Fibroblast of skin of left biceps (primary cell): ENCODE results near the gene PEX1.
"Not testable (repeated sequence)": the region's sequence is repeated elsewhere in the genome, so short reads cannot be mapped to it uniquely, and the experiment has no call there.

Experiments used
- DNase-seq, 2 experiments: peaks; one replicate each; pipeline ENCODE4 v3.0.0-alpha.2; 2013; ENCODE audit warnings: low read depth in 2 of 2

The PEX1 gene

DNA sequence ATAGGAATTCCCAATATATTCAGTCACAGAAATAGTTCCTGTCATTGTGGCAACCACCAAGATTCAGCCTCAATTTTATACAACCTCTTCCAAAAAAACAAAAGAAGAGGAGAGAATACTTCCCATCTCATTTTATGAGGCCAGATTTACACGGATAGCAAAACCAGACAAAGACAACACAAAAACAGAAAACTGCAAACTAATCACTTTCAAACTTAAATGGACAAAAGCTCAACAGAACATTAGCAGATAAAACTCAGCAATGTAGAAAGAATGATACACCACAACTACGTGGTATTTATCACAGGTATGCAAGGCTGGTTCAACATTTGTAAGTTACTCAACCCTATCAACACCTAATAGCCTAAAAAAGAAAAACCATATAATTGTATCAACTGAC is 22.0 kb downstream of the PEX1 start:
- DNase-seq: no peak

DNA sequence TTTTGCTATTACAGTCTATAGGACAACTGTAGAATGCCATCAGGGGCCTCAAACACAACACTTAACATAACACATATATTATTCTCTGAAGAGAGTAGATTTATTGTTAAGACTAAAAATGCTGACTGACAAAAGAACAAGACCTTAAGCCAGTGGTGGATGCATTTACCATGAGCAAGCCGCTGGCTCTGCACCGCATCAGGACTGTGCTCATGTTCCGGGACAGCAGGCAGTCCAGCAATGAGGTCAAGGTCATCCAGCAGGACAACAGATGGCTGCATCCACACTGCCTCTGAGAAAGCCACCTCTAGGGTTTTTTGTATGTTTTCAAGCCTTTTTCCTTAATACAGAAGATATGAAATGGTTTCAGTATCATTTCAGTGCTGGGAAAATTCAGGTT is 23.8 kb downstream of the PEX1 start:
- DNase-seq: no peak

DNA sequence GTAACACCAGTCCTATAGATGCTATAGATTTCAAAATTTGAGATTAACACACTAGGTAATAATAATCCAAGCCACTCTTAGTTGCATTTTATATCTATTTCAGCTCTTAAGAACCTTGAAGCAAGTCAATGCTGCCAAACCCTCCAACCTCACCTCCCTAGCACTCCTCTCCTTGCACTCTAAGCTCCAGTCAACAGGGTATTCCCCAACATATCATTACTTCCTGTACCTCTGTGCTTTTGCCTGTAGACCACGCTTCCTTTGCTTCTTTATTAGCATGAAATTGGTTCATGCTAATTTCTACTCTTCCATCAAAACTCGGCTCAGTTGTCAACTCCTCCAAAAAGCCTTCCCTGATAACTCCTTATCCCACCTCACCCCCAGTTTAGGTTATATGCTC is 24.6 kb downstream of the PEX1 start:
- DNase-seq: no peak

DNA sequence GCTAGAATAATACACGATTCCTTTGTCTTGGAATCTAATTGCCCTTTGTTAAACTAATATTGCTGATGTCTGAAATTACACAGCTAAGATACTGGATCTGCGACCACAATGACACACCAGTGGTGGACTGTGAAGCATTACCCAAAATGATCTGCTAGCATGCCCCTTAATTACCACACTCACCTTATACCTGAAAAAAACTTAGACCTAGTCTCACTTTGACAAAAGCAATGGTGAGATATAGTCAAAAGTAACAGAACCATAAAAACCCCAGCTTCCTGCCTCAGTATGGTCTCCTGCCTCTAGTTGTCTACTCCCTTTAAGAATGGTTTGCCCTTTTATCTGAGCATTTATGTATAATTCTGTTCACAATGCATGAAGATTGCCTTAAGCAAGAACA is 29.8 kb downstream of the PEX1 start:
- no peak for DNase-seq

DNA sequence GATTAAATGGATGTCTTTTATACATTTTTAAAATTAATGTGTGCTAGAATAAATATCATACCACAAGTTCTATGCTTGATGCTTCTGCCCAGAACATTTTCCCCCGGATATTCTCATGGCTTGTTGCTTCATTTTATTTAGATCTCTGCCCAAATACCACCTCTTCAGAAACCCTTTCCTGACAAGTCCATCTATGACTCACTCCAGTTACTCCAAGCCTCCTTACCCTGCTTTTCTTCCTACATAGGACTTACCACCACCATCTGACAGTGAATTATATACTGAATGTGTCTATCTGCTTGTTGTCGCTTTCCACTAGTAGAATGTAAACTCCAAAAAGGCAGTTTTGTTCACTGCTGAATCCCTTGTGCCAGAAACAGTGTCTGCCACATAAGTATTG is 31.4 kb downstream of the PEX1 start:
- DNase-seq: no peak

DNA sequence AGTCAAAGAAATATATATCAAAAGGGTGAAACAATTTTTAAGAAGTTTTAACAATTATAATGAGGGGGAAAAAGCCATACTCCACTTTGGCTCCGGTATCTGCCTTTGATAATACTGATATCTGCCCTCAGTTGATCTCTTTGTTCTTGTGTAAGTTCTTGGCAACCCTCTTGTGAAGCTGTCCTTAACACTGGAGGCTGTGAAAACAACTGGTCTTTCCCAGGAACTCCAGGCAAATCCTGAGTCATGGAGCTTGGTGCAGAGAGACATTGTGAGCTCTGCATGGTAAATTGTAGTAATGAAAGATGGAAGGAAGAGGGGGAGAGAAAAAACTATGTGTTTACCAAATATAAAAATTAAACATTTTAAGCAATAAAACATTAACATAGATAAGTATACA is 38.7 kb downstream of the PEX1 start:
- no peak for DNase-seq

DNA sequence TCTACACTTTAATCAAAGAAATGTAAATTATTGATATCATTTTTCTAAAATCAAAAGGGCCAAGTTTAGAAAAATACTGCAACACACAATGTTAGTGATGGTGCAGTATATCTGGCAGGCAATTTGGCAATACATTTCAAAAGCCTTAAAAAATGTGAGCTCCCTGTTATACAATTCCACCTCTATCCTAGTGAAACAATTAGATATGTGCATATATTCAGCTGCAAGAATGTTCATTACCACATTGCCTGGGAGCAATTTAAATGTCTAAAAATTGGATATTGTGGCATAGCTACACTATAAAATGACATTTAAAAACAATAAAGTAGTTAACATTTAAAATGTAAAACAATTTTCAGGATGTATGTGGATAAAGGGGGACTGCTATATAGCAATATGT is 40.5 kb downstream of the PEX1 start:
- no peak for DNase-seq

DNA sequence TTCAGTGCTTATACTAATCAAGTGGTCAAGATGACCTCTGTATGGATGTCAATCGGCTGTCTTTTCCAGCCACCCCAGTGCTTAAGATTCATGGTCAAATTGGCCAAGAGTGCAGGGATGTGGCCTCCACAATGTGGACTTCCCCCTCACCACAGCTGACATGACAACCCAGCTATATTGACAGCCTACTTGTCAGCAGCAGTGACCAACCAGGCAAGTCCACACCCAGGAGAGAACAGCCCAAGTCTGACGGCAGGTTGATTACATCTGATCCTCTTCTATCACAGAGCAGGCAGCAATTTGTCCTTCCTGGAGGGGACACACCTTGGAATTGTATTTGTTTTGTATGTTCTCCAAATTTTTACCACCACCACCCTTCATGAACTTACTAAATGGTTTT is 42.3 kb downstream of the PEX1 start:
- DNase-seq: no peak

DNA sequence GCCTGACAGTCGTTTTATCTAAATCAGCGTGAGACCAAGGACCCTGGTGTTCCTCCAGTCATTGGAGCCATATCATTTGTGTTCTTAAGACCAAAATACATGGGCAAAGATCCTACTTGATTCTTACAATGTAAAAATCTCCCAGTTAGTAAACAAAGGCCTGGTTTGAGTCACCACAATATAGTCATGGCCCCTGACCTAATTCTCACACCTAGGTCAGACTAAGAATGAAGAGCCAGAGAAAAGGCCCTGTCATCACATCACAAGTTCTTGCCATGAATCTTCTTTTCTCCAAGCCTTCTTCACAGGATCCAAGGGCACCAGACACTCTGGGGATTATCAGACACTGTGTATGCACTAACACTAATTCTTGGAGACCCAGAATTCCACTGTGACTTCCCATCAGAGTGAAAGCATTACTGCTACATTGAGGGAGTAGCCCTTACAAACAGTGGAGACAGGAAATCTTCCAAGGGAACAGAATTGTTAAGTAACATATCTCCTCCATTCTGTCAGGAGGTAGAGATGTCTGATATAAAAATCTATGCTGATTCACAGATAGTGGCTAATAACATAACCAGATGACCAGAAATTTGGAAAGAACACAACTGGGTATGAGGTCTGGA is 42.9 kb downstream of the PEX1 start:
- no peak for DNase-seq

DNA sequence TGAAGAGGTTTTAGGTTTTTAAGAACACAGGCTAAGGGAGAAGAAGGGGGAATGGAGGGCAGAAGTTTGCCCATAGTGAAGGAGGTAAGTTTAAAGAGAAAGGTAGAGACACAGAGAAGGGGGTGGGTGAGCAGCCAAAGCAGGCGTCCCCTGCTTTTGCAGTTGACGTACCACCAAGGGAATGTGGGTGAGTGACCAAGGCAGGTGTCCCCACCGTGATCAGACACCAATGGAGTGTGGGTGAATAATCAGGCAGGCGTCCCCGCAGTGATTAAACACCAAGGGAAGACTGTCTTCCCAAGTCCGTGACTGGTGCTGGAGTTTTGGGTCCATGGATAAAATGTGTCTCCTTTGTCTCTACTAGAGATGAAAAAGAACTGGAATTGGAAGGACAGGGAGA is 44.1 kb downstream of the PEX1 start:
- not testable (repeated sequence) for DNase-seq

DNA sequence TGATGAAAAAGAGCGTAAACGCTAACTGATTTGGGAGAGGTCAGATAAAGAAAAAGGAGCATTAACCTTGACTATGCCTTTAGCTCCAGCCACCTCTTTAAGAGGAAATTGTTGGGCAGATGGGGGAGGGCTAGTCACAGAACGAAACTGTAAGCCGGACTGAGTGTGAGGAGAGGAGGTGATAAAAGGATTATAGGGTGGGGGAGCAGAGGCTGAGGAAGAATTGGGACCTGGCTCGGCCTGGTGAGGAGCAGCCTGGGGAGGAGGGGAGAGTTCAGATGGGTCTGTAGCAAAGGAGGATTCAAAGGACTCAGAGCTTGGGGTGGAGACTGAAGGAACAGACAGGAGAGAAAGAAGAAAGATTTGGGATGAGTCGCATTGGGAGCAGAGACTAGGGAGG is 44.7 kb downstream of the PEX1 start:
- not testable (repeated sequence) for DNase-seq

DNA sequence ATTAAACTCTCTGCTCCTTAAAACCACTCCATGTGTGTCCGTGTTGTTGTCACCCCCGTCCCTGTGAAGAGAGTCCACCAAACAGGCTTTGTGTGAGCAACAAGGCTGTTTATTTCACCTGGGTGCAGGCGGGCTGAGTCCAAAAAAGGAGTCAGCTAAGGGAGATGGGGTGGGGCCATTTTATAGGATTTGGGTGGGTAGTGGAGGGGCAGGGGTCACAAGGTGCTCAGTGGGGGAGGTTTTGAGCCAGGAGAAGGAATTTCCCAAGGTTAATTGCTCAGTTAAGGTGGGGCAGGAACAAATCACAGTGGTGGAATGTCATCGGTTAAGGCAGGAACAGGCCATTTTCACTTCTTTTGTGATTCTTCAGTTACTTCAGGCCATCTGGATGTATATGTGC is 49.2 kb downstream of the PEX1 start:
- DNase-seq: not testable (repeated sequence)

DNA sequence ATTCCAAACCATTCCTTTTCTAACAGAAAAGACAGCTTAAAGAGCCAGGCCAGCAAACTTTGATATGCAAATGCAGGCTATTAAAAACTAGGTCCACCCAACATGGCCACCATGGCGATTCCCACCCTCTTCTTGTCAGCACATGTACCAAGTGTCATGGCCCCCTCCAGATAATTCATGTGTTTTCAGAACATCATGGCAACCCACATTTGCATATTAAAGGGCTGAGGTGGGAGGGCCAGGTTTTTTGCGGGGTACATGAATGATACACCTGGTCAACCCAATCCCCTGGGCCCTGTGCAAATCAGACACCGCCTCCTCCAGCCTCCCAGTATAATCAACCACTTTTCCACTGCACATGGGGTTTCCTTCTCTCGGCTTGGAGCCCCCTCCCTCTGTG is 49.6 kb downstream of the PEX1 start:
- no peak for DNase-seq

DNA sequence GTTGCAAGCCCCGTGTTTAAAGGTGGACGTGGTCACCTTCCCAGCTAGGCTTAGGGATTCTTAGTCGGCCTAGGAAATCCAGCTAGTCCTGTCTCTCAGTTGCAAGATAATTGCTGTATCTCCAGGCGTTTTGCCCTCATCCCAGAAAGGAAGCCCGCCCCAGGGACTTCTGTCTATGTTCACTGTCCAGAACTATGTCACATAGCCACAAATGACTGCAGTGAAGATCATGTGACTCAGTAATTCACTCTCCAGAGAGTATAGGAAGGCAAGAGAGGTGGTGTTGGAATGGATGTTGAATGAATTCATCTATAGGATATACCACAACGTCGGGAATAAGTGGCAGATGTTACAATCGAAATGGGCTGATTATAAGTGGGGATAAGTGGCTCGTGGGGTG is 50.2 kb downstream of the PEX1 start:
- no peak for DNase-seq

DNA sequence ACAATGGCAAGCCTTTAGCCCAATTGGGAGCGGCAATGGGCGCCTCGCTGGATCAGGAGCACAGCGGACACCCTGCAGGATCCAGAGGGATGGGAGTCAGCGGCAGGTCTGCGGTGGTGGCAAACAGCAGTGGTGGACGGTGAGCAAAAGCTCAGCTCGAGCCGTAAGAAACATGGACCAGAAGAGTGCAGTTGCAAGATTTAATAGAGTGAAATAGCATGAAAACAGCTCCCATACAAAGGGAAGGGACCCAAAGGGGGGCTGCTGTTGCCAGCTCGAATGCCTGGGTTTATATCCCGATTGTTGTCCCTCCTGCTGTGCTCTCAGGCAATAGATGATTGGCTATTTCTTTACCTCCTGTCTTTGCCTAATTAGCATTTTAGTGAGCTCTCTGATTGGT is 50.6 kb downstream of the PEX1 start, which contains the start of gene ERVW-1:
TSS of gene ERVW-1 (minus strand) at position 266 of the 400 bp plus-strand sequence. CDS start 7,565 bp downstream, outside the sequence.
- not testable (repeated sequence) for DNase-seq

DNA sequence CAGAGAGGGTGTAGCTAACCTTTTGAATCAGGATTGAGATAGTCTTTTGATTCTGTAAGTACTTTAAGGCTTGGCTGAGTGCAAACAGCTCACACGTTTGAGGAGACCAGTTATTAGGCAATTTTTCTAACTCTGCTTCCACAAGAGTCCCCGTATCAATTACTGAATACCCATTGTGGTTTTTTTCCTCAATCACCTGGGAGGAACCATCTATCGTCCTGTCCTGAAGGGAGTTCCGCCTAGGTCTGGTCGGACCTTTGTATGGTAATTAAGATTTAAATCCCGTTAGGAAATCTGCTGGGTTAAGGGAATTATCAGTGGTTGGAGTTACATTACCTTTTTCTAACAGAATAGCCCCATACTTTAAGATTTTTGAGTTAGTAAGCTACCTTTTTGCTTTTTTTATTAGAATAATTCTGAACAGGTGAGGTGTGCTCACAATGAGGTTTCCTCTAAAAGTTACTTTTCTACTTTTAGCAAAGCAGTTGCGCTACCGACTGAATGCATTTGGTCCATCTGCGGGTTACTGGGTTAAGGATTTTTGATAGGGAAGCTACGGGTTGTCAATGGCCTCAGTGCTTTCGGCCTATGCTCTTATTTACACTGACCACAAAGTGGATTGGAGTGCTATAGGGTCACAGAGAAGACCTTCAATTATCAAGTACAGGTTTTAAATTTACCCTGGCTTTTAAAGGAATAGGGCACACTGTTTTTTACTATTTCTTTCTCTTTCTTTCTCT is 52.3 kb downstream of the PEX1 start:
- DNase-seq: not testable (repeated sequence)

DNA sequence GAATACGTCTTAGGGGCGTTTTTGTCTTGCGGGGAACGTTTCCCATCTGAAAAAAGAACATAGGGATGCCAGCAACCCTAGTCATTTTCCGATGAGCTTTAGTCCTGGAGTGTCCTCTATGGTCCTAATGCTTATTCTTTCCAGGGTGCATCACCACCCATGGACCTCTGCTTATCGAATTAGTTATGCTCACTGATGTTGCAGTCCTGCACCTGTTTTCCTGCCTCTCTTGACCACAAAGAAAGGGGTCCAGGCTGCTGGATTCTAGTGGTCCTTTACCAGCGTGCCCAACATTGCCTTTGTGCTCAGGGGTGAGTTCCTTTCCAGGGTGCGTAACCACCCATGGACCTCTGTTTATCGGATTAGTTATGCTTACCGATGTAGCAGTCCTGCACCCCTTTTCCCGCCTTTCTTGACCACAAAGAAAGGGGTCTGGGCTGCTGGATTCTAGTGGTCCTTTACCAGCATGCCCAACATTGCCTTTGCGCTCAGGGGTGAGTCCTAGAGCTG is 53.0 kb downstream of the PEX1 start:
- not testable (repeated sequence) for DNase-seq

DNA sequence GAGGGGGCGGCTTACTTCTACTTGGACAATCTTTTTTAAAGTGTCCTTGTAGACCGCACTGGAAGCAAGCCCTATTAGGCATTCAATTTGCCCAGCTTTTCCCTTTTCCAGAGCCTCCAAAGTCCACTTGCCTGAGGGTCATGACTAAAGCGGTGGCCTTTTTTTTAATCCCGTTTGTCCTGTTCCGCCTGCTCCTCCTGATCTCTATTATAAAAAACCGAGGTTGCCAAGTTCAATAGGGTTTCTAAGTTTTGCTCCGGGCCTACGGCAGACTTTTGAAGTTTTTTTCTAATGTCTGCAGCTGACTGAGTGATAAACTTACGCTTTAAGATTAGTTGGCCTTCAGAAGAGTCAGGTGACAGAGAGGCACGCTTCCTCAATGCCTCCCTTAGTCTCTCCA is 54.3 kb downstream of the PEX1 start:
- DNase-seq: not testable (repeated sequence)

DNA sequence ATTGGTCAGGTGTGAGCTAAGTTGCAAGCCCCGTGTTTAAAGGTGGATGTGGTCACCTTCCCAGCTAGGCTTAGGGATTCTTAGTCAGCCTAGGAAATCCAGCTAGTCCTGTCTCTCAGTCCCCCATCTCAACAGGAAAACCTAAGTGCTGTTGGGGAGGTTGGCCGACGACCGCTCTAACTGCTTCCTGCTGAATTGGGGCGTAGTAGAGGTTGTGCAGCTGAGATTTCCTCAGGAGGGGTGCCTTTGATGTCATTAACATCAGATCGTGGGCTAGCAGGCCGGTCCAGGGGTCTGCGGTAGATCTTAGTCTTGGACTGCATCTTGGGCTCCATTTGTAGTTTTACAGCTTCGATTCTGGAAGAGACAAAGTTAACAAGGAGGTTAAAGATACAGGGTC is 59.7 kb downstream of the PEX1 start:
- not testable (repeated sequence) for DNase-seq

DNA sequence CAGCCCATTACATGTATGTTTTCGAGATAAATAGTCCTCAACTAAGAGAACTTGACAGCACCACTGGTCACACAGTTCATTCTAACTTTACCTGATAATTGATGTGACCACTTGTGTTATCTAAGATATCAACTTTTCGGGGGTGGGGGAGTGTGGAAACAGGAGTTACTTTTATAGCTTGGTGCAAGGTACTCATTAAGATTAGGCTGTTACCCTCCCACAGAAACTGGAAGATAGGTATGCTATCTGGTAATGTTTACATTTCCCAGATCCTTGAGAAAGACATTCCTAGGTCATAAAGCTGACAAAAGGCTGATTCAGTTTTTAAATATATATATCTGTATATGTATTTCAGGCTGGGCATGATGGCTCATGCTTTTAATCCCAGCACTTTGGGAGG is 61.6 kb downstream of the PEX1 start:
- no peak for DNase-seq

DNA sequence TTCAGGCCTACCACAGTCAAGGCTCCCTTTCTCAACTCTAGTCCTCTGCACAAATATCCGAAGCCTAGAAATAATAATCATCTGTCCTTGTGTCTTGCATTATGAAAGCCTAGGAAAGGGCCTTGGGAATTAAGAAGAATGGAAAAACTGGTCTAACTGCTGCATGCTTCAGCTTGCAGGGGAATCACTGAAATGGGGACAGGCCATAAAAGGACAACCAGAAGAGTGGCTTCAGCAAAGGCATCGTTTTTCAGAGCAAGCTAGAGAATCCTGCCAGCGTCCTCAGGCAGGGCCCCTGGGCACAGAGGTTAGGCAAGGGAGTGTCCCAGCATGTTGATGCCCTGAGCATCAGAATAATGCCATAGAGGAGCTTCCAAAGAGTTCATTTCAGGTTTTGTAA is 63.8 kb downstream of the PEX1 start:
- DNase-seq: no peak

DNA sequence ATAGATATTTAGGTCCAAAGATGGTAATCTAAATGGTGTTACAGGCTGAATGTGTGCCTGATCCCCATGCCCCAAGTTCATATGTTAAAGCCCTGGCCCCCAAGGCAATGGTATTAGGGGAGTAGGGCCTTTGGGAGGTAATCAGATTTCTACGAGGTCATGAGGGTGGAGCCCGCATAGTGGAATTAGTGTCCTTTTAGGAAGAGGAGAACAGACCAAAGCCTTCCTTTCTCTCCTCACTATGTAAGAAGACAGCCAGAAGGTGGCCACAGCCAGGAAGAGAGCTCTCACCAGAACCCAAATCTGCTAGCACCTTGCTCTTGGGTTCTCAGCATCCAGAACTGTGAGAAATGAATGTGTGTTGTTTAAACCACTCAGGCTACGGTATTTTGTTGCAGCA is 65.8 kb downstream of the PEX1 start:
- no peak for DNase-seq
